Fibroblast of pulmonary artery (primary cell): ENCODE data around the gene FGD2.
A peak's percentile ranks its signal among the peaks of the same experiment; 100 is the strongest.
"Not testable (repeated sequence)": the region's sequence is repeated elsewhere in the genome, so short reads cannot be mapped to it uniquely, and the experiment has no call there.

ENCODE experiments used
- DNase-seq: peaks from one replicate; pipeline ENCODE4 v3.0.0-alpha.2; 2010; ENCODE audit warnings: low read depth
- H3K4me3 ChIP-seq: replicated peaks from 2 replicates; pipeline ENCODE4 v1.5.1; 2011; ENCODE audit warnings: low read depth, mild to moderate bottlenecking, control low read depth, low read length, moderate library complexity
- TF ChIP-seq, protein P1 (sequence below): IDR thresholded peaks from 2 replicates; pipeline ENCODE4 v1.5.1; 2011; ENCODE audit warnings: mild to moderate bottlenecking, control low read depth, low read length, inconsistent platforms; ENCODE audit errors: missing control alignments

The FGD2 gene

DNA sequence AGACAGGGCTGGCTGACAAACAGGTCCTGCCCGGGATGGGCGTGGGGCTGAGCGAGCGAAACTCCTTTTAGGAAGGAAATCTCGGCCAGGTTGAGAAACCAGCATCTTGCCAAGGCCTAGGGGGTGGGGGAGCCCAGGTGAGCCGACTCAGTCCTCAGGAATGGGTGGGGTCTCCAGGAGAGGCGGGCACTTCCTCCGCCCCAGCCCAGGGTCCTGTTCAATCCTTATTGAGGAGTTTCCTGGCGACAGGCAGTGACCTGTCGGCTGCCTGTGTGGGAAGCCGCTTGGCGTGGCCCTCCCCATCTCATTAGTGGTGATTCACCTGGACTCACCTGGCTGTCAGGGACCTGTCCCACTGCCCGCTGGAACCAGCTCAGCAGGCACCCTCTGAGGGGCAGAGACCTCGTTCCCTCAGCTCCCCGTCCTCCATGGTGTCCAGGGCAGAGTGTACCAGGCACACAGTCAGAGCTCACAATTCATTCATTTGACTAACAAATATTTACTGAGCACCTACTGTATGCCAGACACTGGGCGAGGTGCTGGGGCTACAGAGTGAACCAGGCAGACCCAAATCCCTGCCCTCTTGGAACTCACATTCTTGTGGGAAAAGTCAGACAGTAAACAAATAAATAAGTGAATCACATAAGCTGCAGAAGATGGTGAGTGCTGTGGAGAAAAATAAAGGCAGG is 51.1 kb downstream of the FGD2 start:
- DNase-seq = no peak
- TF ChIP-seq, protein P1, sequence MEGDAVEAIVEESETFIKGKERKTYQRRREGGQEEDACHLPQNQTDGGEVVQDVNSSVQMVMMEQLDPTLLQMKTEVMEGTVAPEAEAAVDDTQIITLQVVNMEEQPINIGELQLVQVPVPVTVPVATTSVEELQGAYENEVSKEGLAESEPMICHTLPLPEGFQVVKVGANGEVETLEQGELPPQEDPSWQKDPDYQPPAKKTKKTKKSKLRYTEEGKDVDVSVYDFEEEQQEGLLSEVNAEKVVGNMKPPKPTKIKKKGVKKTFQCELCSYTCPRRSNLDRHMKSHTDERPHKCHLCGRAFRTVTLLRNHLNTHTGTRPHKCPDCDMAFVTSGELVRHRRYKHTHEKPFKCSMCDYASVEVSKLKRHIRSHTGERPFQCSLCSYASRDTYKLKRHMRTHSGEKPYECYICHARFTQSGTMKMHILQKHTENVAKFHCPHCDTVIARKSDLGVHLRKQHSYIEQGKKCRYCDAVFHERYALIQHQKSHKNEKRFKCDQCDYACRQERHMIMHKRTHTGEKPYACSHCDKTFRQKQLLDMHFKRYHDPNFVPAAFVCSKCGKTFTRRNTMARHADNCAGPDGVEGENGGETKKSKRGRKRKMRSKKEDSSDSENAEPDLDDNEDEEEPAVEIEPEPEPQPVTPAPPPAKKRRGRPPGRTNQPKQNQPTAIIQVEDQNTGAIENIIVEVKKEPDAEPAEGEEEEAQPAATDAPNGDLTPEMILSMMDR = no peak
- no peak overlapping the region for H3K4me3 ChIP-seq

DNA sequence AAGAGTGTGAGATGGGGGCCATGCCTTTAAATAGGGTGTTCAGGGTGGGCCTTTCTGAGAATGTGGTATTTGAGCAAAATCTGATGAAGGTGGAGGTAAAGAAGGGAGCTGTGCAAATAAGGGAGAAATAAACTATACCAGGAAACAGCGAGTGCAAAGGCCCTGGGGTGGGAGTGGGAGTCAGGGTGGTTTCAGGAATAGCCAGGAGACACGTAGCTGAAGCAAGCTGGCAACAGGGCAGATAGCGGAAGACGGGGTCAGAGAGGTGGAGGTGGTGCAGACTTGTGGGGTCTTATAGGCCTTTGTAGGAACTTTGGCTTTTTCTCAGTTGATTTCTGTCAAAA is 51.6 kb downstream of the FGD2 start:
- no peak overlapping the region for H3K4me3 ChIP-seq
- DNase-seq = no peak
- TF ChIP-seq, protein P1 = no peak

DNA sequence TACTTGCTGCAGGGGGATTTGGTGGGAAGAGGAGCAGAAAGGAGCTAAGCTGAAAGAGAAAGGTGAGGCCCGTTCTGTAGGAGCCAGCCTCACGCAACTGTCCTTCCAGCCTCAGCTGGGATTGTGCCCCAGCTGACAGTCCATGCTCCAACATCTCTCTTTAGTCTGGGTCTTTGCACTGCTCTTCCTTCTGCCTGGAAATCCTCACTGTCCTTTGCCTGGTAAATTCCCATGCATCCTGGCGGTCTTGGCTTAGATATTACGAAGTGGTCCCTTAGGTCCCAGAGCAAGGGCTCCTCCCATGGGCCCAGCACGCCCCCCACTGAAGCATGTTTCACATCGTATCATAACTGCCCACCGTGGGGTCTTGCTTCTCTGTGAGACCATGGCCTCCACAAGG is 52.2 kb downstream of the FGD2 start:
- TF ChIP-seq, protein P1 = no peak
- no peak for DNase-seq
- H3K4me3 ChIP-seq = no peak overlapping the region

DNA sequence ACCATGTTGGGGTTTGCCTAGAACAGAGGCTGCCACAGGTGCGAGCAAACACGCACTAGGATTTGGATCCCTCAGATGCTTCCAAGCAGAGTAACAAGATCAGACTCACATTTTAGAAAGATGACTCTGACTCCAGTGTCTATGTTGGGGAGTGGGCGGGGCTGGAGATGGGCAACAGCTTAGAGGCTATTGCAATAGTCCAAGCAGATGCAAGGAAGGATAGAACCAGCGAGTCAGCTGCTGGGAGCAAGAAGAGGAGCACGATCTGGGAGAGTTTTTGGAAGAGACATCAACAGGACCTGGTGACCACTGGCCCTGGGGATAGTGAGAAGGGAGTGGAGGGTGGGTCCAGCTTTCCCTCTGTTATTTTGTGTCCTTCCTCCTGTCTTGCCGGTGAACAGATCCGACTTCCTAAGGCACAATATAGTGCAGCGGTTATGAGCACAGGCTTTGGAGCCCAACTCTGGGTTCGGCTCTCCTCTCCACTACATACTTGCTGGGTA is 52.7 kb downstream of the FGD2 start:
- no peak overlapping the region for H3K4me3 ChIP-seq
- no peak for DNase-seq
- TF ChIP-seq, protein P1 = no peak

DNA sequence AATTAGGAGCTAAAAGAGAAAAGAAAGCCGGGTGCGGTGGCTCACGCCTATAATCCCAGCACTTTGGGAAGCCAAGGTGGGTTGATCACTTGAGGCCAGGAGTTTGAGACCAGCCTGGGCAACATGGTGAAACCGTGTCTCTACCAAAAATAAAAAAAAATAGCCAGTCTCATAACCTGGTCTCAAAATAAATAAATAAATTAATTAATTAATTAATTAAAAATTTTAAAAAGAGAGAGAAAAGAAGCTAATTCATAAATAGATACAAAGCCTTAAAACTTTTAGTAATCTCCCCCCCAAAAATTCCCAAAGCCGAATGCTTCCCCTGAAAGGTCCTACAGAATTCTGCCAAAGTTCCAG is 53.5 kb downstream of the FGD2 start:
- not testable (repeated sequence) for DNase-seq, H3K4me3 ChIP-seq

DNA sequence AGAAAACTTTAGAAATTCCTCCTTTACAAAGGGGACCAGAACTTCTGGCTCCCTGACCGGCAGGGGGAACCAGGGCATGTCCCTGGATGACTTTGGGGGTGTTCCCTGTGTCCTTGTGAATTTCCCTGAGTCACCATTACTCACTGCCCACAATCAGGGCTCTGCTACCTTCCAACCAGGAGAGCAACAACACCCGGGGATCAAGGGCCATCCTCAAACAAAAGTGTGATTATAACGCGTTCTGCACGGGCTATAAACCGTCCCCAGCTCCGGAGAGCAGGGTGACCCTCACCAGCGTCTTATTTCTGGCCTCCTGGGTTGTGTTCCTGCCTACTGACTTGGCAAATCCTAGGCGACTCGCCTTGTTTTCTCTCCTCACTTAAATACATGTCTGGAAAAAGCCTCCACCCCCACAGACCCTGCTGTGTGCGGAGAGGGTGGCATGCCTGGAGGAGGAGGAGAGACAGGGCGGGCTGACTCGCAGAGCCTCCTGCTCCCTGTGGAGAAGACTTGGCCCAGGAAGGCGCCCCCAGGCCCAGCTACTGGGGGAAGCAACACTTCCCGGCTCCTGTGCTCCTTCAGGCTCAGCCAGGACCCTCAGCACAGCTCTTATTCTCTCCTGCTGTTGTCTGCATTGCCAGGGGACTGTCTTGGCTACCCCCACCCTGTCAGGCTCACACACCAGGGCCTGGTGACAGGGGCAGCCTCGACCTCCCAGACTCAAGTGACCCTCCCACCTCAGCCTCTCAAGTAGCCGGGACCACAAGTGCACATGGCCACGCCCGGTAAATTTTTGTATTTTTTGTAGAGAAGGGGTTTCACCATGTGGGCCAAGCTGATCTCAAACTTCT is 54.1 kb downstream of the FGD2 start:
- H3K4me3 ChIP-seq = no peak overlapping the region
- TF ChIP-seq, protein P1 = peak; percentile 80
- peak; percentile 96 for DNase-seq

DNA sequence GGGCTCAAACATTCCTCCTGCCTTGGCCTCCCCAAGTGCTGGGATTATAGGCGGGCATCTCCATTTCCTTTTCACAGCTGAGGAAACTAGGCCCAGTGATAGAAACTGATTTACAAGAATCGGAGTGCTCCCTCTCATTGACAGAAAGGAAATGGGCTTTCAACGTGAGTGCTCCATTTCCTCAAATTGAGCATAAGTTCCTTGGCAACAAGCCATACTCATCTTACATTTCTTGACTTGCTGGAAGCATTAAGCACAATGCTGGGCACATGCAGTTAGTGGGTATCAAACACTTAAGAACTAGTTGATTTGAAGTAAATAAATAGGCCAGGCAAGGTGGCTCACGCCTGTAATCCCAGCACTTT is 54.7 kb downstream of the FGD2 start:
- TF ChIP-seq, protein P1 = no peak
- DNase-seq = peak; percentile 29
- no peak overlapping the region for H3K4me3 ChIP-seq
